Measurements from ENCODE around the gene CSF2. TPM values are rescaled to one million over a fixed set of nuclear protein-coding genes. Genes with fewer than 3 reads are reported as not detected.

Gene CSF2
- total RNA-seq, 1 donor: 3.5 TPM

GRCh38 chr5:132070460-132071337 is 2.9 kb upstream of the CSF2 start:
- Histone ChIP-seq H3K4me1 (ENCODE audit: insufficient read depth, low read length) (peaks cover 12% of the 10 kb centered on the region), H3K27me3 (ENCODE audit: insufficient read depth, low read length) (no peaks in the 10 kb centered on the region), H3K4me3 (ENCODE audit: low read length) (no peak overlapping the region), H3K9me3 (ENCODE audit: low read depth, low read length) (no peaks in the 10 kb centered on the region)

- H3K4me1 ChIP-seq (ENCODE audit: insufficient read depth, low read length): peaks cover 12% of the 10 kb centered on the region
- no peaks in the 10 kb centered on the region for H3K27me3 ChIP-seq (ENCODE audit: insufficient read depth, low read length)
- no peak overlapping the region for H3K4me3 ChIP-seq (ENCODE audit: low read length)
- H3K9me3 ChIP-seq (ENCODE audit: low read depth, low read length): no peaks in the 10 kb centered on the region
Measured at GRCh38 chr5:132071338-132071707, 2.3 kb upstream of the CSF2 start.

DNA sequence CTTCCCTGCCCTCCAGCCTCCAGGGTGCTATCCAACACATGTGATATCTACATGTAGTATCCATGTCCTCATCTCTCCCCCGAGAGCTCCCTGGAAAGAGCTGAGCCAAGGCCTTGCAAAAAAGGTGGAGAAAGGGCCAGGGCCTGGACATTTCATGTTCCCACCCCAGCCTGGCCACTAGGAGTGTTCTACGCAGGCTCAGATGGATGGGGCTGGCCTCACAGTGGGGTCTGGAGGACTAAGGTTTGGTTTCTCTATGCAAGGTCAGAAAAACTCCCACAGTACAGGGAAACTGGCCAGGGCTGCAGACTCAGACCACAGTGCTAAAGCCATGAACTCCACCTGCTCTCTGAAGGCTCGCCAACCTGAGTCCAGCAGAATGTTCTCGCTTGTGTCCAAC is 1.5 kb upstream of the CSF2 start:
- Histone ChIP-seq H3K9me3 (ENCODE audit: low read depth, low read length) (no peaks in the 10 kb centered on the region), H3K4me1 (ENCODE audit: insufficient read depth, low read length) (peaks cover 12% of the 10 kb centered on the region), H3K4me3 (ENCODE audit: low read length) (no peak overlapping the region), H3K27me3 (ENCODE audit: insufficient read depth, low read length) (no peaks in the 10 kb centered on the region)

DNA sequence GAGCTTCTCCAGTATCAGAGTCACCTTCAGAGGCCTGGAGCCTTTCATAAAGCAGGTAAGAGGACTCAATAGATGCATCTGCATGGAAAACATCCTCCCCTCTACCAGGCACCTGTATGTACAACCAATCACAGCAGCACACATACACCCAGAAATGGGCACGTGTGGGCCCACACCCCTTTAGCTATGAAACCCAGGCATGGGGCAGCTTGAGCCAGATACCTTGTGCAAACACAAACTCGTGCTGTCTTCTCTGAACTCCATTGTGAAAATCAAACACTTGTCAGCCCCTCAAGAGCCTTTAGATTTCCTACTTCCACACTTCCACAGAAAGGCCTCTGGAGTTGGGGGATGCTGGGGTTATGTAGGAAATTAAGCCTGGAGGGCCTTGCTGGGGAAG is 1.1 kb upstream of the CSF2 start:
- Histone ChIP-seq H3K4me1 (ENCODE audit: insufficient read depth, low read length) (peaks cover 12% of the 10 kb centered on the region), H3K4me3 (ENCODE audit: low read length) (no peak overlapping the region), H3K27me3 (ENCODE audit: insufficient read depth, low read length) (no peaks in the 10 kb centered on the region), H3K9me3 (ENCODE audit: low read depth, low read length) (no peaks in the 10 kb centered on the region)

GRCh38 chr5:132074091-132074771 is 642 bp downstream of the CSF2 start:
- Histone ChIP-seq H3K4me3 (ENCODE audit: low read length) (no peak overlapping the region), H3K4me1 (ENCODE audit: insufficient read depth, low read length) (peaks cover 12% of the 10 kb centered on the region), H3K9me3 (ENCODE audit: low read depth, low read length) (no peaks in the 10 kb centered on the region), H3K27me3 (ENCODE audit: insufficient read depth, low read length) (no peaks in the 10 kb centered on the region)

DNA sequence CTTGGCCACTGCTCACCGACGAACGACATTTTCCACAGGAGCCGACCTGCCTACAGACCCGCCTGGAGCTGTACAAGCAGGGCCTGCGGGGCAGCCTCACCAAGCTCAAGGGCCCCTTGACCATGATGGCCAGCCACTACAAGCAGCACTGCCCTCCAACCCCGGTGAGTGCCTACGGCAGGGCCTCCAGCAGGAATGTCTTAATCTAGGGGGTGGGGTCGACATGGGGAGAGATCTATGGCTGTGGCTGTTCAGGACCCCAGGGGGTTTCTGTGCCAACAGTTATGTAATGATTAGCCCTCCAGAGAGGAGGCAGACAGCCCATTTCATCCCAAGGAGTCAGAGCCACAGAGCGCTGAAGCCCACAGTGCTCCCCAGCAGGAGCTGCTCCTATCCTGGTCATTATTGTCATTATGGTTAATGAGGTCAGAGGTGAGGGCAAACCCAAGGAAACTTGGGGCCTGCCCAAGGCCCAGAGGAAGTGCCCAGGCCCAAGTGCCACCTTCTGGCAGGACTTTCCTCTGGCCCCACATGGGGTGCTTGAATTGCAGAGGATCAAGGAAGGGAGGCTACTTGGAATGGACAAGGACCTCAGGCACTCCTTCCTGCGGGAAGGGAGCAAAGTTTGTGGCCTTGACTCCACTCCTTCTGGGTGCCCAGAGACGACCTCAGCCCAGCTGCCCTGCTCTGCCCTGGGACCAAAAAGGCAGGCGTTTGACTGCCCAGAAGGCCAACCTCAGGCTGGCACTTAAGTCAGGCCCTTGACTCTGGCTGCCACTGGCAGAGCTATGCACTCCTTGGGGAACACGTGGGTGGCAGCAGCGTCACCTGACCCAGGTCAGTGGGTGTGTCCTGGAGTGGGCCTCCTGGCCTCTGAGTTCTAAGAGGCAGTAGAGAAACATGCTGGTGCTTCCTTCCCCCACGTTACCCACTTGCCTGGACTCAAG is 1.5 kb downstream of the CSF2 start:
- Histone ChIP-seq H3K4me1 (ENCODE audit: insufficient read depth, low read length) (peaks cover 12% of the 10 kb centered on the region), H3K9me3 (ENCODE audit: low read depth, low read length) (no peaks in the 10 kb centered on the region), H3K27me3 (ENCODE audit: insufficient read depth, low read length) (no peaks in the 10 kb centered on the region), H3K4me3 (ENCODE audit: low read length) (no peak overlapping the region)

DNA sequence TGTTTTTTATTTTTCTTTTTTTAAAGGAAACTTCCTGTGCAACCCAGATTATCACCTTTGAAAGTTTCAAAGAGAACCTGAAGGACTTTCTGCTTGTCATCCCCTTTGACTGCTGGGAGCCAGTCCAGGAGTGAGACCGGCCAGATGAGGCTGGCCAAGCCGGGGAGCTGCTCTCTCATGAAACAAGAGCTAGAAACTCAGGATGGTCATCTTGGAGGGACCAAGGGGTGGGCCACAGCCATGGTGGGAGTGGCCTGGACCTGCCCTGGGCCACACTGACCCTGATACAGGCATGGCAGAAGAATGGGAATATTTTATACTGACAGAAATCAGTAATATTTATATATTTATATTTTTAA is 2.1 kb downstream of the CSF2 start:
- Histone ChIP-seq H3K4me3 (ENCODE audit: low read length) (no peak overlapping the region), H3K9me3 (ENCODE audit: low read depth, low read length) (no peaks in the 10 kb centered on the region), H3K27me3 (ENCODE audit: insufficient read depth, low read length) (no peaks in the 10 kb centered on the region), H3K4me1 (ENCODE audit: insufficient read depth, low read length) (peaks cover 12% of the 10 kb centered on the region)

GRCh38 chr5:132076202-132076830 is 2.7 kb downstream of the CSF2 start:
- Histone ChIP-seq H3K27me3 (ENCODE audit: insufficient read depth, low read length) (no peaks in the 10 kb centered on the region), H3K9me3 (ENCODE audit: low read depth, low read length) (no peaks in the 10 kb centered on the region), H3K4me3 (ENCODE audit: low read length) (no peak overlapping the region), H3K4me1 (ENCODE audit: insufficient read depth, low read length) (peaks cover 12% of the 10 kb centered on the region)

DNA sequence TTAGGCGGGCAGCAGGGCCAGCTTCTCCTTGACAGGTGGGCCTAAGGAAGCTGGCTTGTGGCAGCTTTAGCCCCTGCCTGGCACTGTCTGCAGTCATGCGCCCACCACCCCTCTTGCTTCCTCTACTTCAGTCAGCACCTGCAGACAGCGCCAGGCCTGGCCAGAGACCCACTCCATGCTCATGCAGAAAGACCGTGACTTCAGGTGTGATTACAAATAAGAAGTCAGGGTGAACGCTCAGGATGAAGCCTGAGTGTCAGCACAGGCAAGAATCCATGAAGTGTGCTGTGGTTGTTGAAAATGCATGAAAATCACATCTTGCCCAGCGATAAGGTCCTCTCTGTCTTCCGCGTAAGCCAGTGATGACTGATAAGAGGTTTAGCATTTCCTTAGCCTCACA is 3.4 kb downstream of the CSF2 start:
- peaks cover 12% of the 10 kb centered on the region for H3K4me1 ChIP-seq (ENCODE audit: insufficient read depth, low read length)
- no peak overlapping the region for H3K4me3 ChIP-seq (ENCODE audit: low read length)
- no peaks in the 10 kb centered on the region for H3K27me3 ChIP-seq (ENCODE audit: insufficient read depth, low read length)
- no peaks in the 10 kb centered on the region for H3K9me3 ChIP-seq (ENCODE audit: low read depth, low read length)

DNA sequence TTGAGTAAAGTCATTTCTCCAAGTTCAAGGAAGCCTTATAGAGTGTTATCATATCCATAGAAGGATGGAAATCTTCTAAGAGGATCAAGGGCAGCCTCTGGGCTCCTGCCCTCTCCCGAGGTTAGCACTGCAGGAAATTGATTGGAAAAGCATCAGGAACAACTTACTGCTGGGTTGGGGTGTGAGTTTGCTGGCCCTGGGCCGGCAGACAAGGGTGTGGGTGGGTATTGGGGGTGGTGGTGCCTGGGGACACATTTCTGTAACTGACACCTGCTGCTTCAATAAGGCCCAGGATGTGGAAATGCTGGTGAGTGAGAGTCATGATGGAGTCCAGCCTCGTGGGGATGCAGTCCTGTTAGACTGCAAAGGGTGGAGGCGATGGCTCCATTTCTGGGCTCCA is 5.5 kb downstream of the CSF2 start:
- Histone ChIP-seq H3K9me3 (ENCODE audit: low read depth, low read length) (no peaks in the 10 kb centered on the region), H3K4me3 (ENCODE audit: low read length) (no peak overlapping the region), H3K27me3 (ENCODE audit: insufficient read depth, low read length) (no peaks in the 10 kb centered on the region), H3K4me1 (ENCODE audit: insufficient read depth, low read length) (peaks cover 16% of the 10 kb centered on the region)

- no peaks in the 10 kb centered on the region for H3K9me3 ChIP-seq (ENCODE audit: low read depth, low read length)
- H3K4me1 ChIP-seq (ENCODE audit: insufficient read depth, low read length): peaks cover 16% of the 10 kb centered on the region
- no peak overlapping the region for H3K4me3 ChIP-seq (ENCODE audit: low read length)
- H3K27me3 ChIP-seq (ENCODE audit: insufficient read depth, low read length): no peaks in the 10 kb centered on the region
Measured at GRCh38 chr5:132079619-132080018, 6.0 kb downstream of the CSF2 start.

- H3K9me3 ChIP-seq (ENCODE audit: low read depth, low read length): no peaks in the 10 kb centered on the region
- H3K4me3 ChIP-seq (ENCODE audit: low read length): no peak overlapping the region
- H3K27me3 ChIP-seq (ENCODE audit: insufficient read depth, low read length): no peaks in the 10 kb centered on the region
- H3K4me1 ChIP-seq (ENCODE audit: insufficient read depth, low read length): peaks cover 10% of the 10 kb centered on the region
Measured at GRCh38 chr5:132080595-132080994, 7.0 kb downstream of the CSF2 start.

DNA sequence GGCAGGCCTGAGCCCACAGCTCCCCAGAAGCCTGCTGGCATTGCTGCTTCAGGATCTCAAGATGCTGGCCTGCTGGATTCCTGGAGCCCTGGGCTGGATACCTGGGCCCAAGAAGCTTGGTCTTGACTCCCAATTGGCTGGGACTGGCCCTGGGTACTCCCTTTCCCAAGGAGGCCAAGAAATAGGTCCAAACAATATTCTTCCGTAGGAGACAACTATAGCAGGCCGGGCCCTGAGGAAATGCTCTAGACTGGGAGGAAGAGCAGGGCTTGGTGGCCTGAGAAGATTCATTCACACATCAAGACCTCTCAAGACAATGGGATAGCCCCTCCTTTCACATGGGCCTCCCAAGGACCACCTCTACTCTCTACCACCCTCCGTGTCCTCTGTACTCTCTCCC is 7.9 kb downstream of the CSF2 start:
- no peak overlapping the region for H3K4me3 ChIP-seq (ENCODE audit: low read length)
- H3K4me1 ChIP-seq (ENCODE audit: insufficient read depth, low read length): peaks cover 9% of the 10 kb centered on the region
- H3K9me3 ChIP-seq (ENCODE audit: low read depth, low read length): no peaks in the 10 kb centered on the region

DNA sequence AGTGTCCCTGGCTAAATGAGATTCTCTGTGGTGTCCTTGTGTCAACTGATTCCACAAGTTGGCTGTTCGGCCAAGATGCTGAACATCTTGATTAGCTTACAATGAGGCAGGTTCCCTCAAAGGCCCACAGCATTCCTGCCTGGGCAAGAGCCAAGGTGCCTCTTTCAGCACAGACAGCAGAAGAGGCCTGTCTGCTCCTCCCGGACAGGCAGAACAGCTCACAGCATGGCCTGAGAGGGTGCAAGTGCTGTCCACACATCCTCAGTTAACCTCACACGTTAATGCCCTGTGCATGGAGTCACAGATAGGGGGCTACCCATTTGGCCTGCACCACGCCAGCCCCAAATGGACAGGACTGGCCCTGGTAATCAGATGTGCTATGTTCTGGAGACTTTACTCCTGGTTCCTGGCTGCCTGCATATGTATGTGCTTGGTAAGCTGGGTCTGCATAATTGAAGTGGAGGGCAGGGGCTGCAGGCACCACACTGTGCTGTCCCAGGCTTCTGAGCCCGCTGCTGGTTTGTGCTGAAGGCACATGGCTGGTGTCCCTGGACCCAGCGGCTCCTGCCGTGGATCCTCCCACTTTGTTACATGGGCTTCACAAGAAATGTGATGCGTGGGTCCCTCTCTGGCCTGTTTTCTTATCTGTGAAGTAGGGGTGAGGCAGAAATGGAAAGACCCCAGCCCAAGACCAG is 8.9 kb downstream of the CSF2 start:
- no peak overlapping the region for H3K4me3 ChIP-seq (ENCODE audit: low read length)
- peaks cover 9% of the 10 kb centered on the region for H3K4me1 ChIP-seq (ENCODE audit: insufficient read depth, low read length)
- no peaks in the 10 kb centered on the region for H3K27me3 ChIP-seq (ENCODE audit: insufficient read depth, low read length)
- no peaks in the 10 kb centered on the region for H3K9me3 ChIP-seq (ENCODE audit: low read depth, low read length)

More for the DNA sequence above, 7.9 kb downstream of the CSF2 start:
- no peaks in the 10 kb centered on the region for H3K27me3 ChIP-seq (ENCODE audit: insufficient read depth, low read length)
